Measurements from ENCODE around the gene NEURL1. TPM values are rescaled to one million over a fixed set of nuclear protein-coding genes. Genes with fewer than 3 reads are reported as not detected.

The NEURL1 gene
- total RNA-seq, 4 donors from 2014 or later: 0.12 to 0.13 TPM; not detected in 2

DNA sequence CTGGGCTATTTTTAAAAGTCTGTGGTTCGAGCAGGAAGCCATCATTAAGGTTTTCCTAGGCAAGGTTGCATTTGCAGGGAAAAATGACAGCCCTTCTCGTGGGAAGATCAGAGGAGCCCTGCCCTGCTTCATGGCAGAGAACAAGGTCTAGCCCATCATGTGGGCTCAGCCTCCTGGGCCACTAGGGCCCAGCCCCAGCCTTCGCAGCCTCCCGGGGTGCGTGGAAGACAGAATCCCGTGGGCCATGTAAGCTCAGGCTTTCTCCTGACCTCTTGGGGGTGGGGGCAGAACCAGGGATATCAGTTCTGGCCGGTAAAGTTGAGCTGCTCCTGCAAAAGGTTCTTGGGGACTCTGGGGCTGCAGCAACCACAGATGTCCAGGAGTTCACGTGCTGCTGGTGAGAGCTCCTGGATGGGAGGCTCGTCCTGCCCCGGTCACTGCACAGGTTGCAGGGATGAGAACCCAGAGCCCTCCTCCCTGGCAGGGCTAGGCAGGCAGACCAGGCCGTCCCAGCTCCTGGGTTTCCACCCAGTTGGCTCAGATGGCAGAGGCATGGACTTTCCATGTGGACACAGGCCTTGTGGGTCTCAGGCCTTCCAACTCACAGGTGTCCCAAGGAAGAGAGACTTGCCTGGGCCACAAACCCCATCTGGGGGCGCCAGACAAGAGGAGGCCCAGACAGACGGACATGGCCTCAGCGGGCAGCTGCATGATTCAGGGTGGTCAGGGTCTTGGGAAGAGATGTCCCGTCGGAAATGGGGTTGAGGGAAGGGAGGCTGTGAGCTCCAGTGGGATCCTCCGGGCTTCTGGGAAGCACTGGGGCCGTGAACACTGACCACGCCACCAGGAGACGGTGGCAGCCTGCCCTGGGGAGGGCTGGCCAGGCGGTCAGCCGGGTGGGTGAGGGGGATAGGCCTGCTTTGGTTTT lies 126.2 kb downstream of the NEURL1 start:
- DNase-seq (ENCODE audit: low spot score) (no peak), ATAC-seq (ENCODE audit: low FRiP score) (no peak)
- TF ChIP-seq, protein P1, sequence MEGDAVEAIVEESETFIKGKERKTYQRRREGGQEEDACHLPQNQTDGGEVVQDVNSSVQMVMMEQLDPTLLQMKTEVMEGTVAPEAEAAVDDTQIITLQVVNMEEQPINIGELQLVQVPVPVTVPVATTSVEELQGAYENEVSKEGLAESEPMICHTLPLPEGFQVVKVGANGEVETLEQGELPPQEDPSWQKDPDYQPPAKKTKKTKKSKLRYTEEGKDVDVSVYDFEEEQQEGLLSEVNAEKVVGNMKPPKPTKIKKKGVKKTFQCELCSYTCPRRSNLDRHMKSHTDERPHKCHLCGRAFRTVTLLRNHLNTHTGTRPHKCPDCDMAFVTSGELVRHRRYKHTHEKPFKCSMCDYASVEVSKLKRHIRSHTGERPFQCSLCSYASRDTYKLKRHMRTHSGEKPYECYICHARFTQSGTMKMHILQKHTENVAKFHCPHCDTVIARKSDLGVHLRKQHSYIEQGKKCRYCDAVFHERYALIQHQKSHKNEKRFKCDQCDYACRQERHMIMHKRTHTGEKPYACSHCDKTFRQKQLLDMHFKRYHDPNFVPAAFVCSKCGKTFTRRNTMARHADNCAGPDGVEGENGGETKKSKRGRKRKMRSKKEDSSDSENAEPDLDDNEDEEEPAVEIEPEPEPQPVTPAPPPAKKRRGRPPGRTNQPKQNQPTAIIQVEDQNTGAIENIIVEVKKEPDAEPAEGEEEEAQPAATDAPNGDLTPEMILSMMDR (IDR thresholded peaks at IDR 0.05): no peak

DNA sequence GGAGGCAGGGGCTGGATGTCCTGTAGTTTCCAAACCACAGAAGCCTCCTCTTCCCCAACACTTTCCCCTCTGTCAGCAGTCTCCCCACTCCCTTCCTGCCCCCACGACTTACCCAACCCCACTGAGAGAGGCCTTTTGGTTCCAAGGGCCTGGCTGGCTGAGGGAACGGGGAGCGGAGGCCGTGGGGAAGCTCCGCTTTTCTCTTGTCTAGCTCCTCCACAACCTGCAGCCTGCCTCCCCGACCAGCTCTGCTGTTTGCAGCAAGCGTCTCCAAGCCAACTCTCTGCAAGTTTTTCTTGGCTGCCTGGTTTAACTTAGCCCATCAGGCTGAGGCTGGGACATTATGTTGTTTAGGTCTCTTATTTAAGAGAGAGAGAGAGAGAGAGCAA lies 126.8 kb downstream of the NEURL1 start:
- no peak for DNase-seq (ENCODE audit: low spot score)
- TF ChIP-seq, protein P1 (IDR thresholded peaks at IDR 0.05): no peak

DNA sequence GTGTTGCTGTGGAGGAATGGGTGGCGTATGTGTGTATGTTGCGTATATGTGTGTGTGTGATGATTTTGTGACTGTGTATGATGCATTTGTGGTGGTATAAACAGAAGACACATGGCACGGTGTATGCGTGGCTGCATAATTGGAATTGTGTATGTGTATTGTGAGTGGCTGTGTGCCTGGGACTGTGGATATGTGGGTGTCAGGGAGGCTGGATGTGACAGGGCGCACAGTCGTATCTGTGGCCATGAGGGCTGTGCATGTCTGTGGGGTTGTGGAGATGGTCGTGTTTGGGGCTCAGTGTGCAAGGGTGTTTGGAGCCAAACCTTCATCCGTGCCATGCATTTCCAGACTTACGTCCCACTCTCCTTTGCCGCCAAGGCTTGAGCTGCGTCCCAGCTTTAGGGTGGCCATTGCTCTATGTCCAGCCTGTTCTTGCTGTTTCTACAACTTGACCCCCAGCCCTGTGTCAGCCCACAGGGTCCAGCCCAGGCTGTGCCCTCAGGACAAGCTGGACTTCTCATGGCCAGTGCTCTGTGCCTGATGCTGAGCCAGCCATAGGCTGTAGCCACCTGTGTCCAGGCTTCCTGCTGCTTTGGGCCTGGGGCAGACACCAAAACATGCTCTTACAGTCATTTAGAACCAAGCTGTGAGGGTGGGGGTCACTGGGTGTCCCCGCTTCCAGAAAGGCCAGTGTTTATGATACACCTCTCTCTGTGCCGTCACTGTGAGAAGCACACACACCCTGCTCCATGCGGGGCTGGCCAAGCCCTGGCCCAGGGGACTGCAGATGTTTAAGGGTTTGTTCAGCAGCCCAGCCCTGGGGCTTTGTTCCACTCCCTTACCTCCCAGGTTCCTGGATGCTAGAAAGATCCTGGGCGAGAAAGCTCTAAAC lies 127.6 kb downstream of the NEURL1 start:
- ATAC-seq (ENCODE audit: low FRiP score) (no peak), DNase-seq (ENCODE audit: low spot score) (no peak)
- TF ChIP-seq, protein P1 (IDR thresholded peaks at IDR 0.05): no peak

More for the DNA sequence above, 126.8 kb downstream of the NEURL1 start:
- no peak for ATAC-seq (ENCODE audit: low FRiP score)

DNA sequence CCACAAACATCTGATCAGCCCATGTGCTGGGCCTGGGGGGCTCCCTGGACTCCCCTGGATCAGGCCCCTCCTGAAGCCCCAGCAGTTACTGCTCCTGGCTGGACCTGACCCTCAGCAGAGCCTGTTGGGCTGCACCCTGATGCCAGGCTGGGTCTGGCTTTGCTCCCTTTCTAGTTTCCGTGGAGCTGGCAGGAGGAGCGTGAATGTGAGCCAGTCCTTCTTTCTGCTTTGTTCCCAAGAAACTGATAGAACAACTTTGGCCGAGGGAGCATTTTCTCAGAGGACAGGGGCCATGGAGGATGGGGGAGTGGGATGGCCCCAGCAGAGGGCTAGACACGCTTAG lies 128.2 kb downstream of the NEURL1 start:
- no peak for ATAC-seq (ENCODE audit: low FRiP score)
- TF ChIP-seq, protein P1 (IDR thresholded peaks at IDR 0.05): no peak
- DNase-seq (ENCODE audit: low spot score): no peak

DNA sequence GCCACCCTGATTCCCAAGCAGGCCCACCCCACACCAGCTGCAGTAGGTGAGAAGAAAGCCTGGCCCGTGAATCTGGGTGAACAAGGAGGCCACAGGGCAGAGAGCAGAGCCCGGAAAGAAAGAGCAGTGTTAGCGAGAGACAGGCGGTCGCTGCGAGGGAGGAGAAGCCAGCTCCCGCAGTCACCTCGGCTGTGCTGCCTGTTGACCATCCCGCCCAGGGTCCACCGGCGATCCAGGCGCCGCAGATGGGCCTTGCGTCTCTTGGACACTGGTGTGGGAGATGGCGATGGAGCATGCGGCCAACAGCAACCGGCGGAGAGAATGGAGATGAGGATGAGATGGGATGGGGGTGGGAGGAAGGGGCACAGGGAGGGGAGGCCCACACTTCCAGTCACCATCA lies 128.8 kb downstream of the NEURL1 start:
- no peak for ATAC-seq (ENCODE audit: low FRiP score)

DNA sequence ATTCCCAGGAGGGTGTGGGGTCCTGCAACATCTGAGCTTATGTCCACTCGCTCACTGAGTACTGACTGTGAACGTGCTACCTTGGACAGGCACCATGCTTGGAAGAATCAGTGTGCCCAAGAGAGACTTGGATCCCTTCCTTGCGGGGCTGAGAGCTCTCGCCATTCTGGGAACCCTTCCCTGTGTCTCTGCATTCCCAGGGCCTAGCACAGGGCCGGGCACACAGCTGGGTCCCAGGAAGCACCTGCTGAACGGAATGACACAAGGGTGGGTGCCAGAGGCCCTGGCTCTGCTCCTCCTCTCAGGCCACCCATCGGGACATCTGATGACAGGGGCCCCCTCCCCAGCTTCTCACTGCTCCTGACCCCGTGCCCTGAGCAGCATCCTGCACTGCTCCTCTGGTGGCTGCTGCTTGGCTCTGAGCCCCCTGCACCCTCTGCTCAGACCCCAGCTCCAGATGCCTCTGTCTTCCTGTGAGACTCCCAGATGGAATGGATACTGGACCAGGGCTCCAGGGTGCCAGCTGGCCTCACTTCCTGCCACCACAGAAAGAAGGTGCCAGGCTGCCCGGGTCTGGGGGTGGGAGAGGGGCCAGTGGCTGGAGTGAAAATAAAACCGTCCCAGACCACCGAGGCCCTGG lies 129.6 kb downstream of the NEURL1 start:
- ATAC-seq (ENCODE audit: low FRiP score) (no peak), DNase-seq (ENCODE audit: low spot score) (no peak)
- TF ChIP-seq, protein P1 (IDR thresholded peaks at IDR 0.05): no peak

More for the DNA sequence above, 128.8 kb downstream of the NEURL1 start:
- no peak for DNase-seq (ENCODE audit: low spot score)
- TF ChIP-seq, protein P1 (IDR thresholded peaks at IDR 0.05): no peak

Data from omental fat pad (tissue), 4 donors.